HG03103 (cell line): ENCODE data around the gene C19orf25.

Source experiments
- ATAC-seq: cut with Tn5 transposase; IDR thresholded peaks from one replicate; pipeline ENCODE4 v1.9.1; 2021; ENCODE audit warnings: low read depth; ENCODE audit not compliant: unreplicated experiment

The C19orf25 gene

GRCh38 chr19:1467490-1468273 is 11.3 kb downstream of the C19orf25 start:
- no peak for ATAC-seq

- no peak for ATAC-seq
These were observed 11.9 kb downstream of the C19orf25 start for GRCh38 chr19:1467215-1467489.

GRCh38 chr19:1466461-1467214 is 12.4 kb downstream of the C19orf25 start:
- ATAC-seq = no peak

- ATAC-seq = no peak
These were observed 13.0 kb downstream of the C19orf25 start for GRCh38 chr19:1466018-1466460.

GRCh38 chr19:1465191-1466016 is 13.6 kb downstream of the C19orf25 start:
- no peak for ATAC-seq

GRCh38 chr19:1461862-1462261 is 17.2 kb downstream of the C19orf25 start:
- no peak for ATAC-seq

GRCh38 chr19:1460033-1460995 is 18.7 kb downstream of the C19orf25 start:
- ATAC-seq = no peak

- ATAC-seq = no peak
These were observed 19.5 kb downstream of the C19orf25 start for GRCh38 chr19:1459479-1459878.

- ATAC-seq = no peak
These were observed 21.1 kb downstream of the C19orf25 start for GRCh38 chr19:1457892-1458291.

- ATAC-seq = no peak
These were observed 21.8 kb downstream of the C19orf25 start for GRCh38 chr19:1457031-1457739.

- no peak for ATAC-seq
These were observed 22.7 kb downstream of the C19orf25 start for GRCh38 chr19:1456121-1456900.

GRCh38 chr19:1455336-1456120 is 23.5 kb downstream of the C19orf25 start:
- no peak for ATAC-seq

- ATAC-seq = no peak
These were observed 24.0 kb downstream of the C19orf25 start for GRCh38 chr19:1455002-1455335.

GRCh38 chr19:1453525-1454364 is 25.3 kb downstream of the C19orf25 start:
- no peak for ATAC-seq

GRCh38 chr19:1452802-1453524 is 26.1 kb downstream of the C19orf25 start:
- ATAC-seq = no peak

- ATAC-seq = no peak
These were observed 26.9 kb downstream of the C19orf25 start for GRCh38 chr19:1451916-1452801.
